Measurements from ENCODE around the gene ZNF597. TPM values are rescaled to one million over a fixed set of nuclear protein-coding genes. Genes with fewer than 3 reads are reported as not detected.

ZNF597 gene
- total RNA-seq, 1 experiment from 2014 or later, result 2.7 TPM

DNA sequence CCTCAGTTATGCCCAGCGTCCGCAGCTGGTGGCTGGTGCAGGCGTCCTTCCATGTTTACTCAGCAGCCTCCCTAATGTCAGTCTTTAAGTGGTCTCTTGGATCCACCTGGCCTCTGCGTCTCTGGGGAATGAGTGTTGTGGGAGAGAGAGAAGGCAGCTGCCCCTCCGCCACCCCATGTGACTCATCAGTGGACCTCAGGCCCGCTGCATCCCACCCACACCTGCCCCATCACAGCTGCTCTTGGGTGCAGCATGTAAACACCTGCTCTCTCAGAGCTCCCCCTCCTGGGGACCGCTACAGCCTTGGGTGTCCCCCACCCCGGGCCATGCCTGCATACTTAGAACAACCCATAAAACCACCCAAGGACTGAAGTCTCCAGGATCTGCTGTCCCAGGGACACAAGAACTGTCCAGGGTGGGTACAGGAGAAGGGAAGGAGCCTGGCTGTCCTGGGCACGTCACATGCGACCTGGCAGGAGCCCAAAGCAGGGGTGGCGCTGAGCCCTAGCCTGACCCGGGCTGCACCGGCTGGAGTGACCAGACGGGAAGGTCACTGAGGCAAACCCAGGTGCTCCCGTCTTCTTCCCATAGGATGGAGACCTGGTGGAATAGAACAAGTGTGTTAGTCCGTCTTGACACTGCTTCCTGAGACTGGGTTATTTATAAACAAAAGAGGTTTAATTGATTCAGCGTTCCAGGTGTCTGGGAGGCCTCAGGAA is 47.8 kb upstream of the ZNF597 start:
- ATAC-seq (no peak; the same call in 1 of the 2 replicates), DNase-seq (ENCODE audit: low read depth, low spot score) (no peak)
- ChIA-PET POLR2A (no interaction called here), CTCF (no interaction called here)
- Histone ChIP-seq H3K9me3 (ENCODE audit: control insufficient read depth, insufficient read depth, low read depth, low read length) (no peaks in the 10 kb centered on the region), H3K4me3 (ENCODE audit: low read depth in 2 of 2, low read length in 2 of 2) (no peak overlapping the region), H3K27me3 (ENCODE audit: control insufficient read depth, insufficient read depth, low read length) (no peaks in the 10 kb centered on the region), H3K4me1 (ENCODE audit: control insufficient read depth, insufficient read depth, low read length) (no peaks in the 10 kb centered on the region), H3K27ac (ENCODE audit: low read length) (no peak overlapping the region), H3K36me3 (ENCODE audit: control insufficient read depth, insufficient read depth, low read length) (no peaks in the 10 kb centered on the region)
- no TSS peak for BruUV-seq (replicated peaks)
- intact Hi-C loops (cut with micrococcal nuclease; ENCODE audit: unreplicated experiment) (no loop called here), in situ Hi-C loops (cut with HindIII; ENCODE audit: low pct_unique_long_range_greater_than_20kb, low sequenced_read_pairs) (no loop called here)
- TF ChIP-seq POLR2AphosphoS5 (IDR thresholded peaks at IDR 0.05; ENCODE audit: low read depth, low read length) (no peak), TCF7L2 (IDR thresholded peaks at IDR 0.05; ENCODE audit: low read depth, low read length) (no peak), CTCF (IDR thresholded peaks at IDR 0.05) (no peak), REST (IDR thresholded peaks at IDR 0.05; ENCODE audit: insufficient read depth in 1 of 2, low read depth in 2 of 2, low read length in 1 of 2) (no peak), SIN3A (IDR thresholded peaks at IDR 0.05; ENCODE audit: borderline replicate concordance, insufficient read depth, low read depth, low read length) (no peak)

DNA sequence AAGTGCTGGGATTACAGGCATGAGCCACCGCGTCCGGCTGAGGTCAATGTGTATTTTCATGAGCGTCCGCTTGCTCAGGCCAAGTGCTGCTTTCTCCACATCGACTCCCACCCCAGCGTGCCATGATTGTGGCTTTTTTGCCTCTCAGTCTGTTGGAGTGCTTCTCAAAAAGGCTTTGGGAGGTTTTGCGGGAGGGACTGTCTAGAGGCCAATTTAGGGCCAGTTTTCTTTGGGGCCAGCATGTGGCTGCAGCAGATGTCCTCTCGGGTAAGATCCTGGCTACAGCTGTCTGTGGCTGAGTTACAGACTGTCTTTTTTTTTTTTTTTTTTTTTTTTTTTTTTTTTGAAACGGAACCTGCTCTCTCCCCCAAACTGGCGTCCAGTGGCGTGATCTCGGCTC is 45.5 kb upstream of the ZNF597 start:
- BruUV-seq (replicated peaks), result no TSS peak
- in situ Hi-C loops (cut with HindIII; ENCODE audit: low pct_unique_long_range_greater_than_20kb, low sequenced_read_pairs), result no loop called here
- Histone ChIP-seq H3K9me3 (ENCODE audit: control insufficient read depth, insufficient read depth, low read depth, low read length) (no peaks in the 10 kb centered on the region), H3K4me1 (ENCODE audit: control insufficient read depth, insufficient read depth, low read length) (no peaks in the 10 kb centered on the region), H3K4me3 (ENCODE audit: low read depth in 2 of 2, low read length in 2 of 2) (no peak overlapping the region), H3K36me3 (ENCODE audit: control insufficient read depth, insufficient read depth, low read length) (no peaks in the 10 kb centered on the region), H3K27me3 (ENCODE audit: control insufficient read depth, insufficient read depth, low read length) (no peaks in the 10 kb centered on the region), H3K27ac (ENCODE audit: low read length) (no peak overlapping the region)
- intact Hi-C loops (cut with micrococcal nuclease; ENCODE audit: unreplicated experiment), result no loop called here
- ATAC-seq (no peak), DNase-seq (ENCODE audit: low read depth, low spot score) (no peak)
- POLR2A ChIA-PET, result interaction anchor here (0.6 kb wide), 1 partner anchor 13 kb away, joined by 10 read pairs; no protein-coding TSS in a partner anchor
- TF ChIP-seq SIN3A (IDR thresholded peaks at IDR 0.05; ENCODE audit: borderline replicate concordance, insufficient read depth, low read depth, low read length), result no peak
- TF ChIP-seq CTCF (IDR thresholded peaks at IDR 0.05), result no peak
- TF ChIP-seq TCF7L2 (IDR thresholded peaks at IDR 0.05; ENCODE audit: low read depth, low read length), result no peak
- TF ChIP-seq POLR2AphosphoS5 (IDR thresholded peaks at IDR 0.05; ENCODE audit: low read depth, low read length), result no peak
- TF ChIP-seq REST (IDR thresholded peaks at IDR 0.05; ENCODE audit: insufficient read depth in 1 of 2, low read depth in 2 of 2, low read length in 1 of 2), result no peak
- CTCF ChIA-PET, result no interaction called here

All from Panc1 (cell line).